Spleen (tissue), 11 donors: Measurements from ENCODE around the gene ADCY6. TPM values are rescaled to one million over a fixed set of nuclear protein-coding genes. Genes with fewer than 3 reads are reported as not detected.

ENCODE experiments used
- DNase-seq: peaks from one replicate; pipeline ENCODE4 v3.0.0-alpha.2; 2020
- H3K27ac ChIP-seq, 8 donors: fragments of 200-600 bp; sonication (generic) in 7 of 8; 1 replicate in 4 of 8; 2 replicates in 4 of 8; pipeline versions ENCODE4 v1.5.0 to v1.8.0; 2016 to 2021; ENCODE audit warnings: inconsistent platforms in 4 of 8, mild to moderate bottlenecking in 4 of 8, moderate library complexity in 1 of 8
- H3K27me3 ChIP-seq, 7 donors: fragments of 200-600 bp; sonication (generic) in 6 of 7; replicated peaks in 1 of 7; 1 replicate in 4 of 7; 2 replicates in 3 of 7; pipeline versions ENCODE4 v1.5.0 to v1.8.0; 2016 to 2021; ENCODE audit warnings: inconsistent platforms in 3 of 7, mild to moderate bottlenecking in 1 of 7
- H3K36me3 ChIP-seq, 6 donors: fragments of 200-600 bp; sonication (generic) in 5 of 6; 1 replicate in 4 of 6; 2 replicates in 2 of 6; pipeline versions ENCODE4 v1.5.0 to v1.8.0; 2016 to 2021; ENCODE audit warnings: inconsistent platforms in 2 of 6
- H3K4me1 ChIP-seq, 6 donors: fragments of 200-600 bp; sonication (generic) in 5 of 6; 1 replicate in 3 of 6; 2 replicates in 3 of 6; pipeline versions ENCODE4 v1.5.0 to v1.8.0; 2016 to 2021; ENCODE audit warnings: inconsistent platforms in 3 of 6
- H3K4me3 ChIP-seq, 8 donors: fragments of 200-600 bp; sonication (generic) in 7 of 8; 1 replicate in 4 of 8; 2 replicates in 4 of 8; pipeline versions ENCODE4 v1.5.0 to v1.8.0; 2016 to 2021; ENCODE audit warnings: inconsistent platforms in 4 of 8, mild to moderate bottlenecking in 4 of 8, moderate library complexity in 2 of 8
- H3K9me3 ChIP-seq, 8 donors: fragments of 200-600 bp; sonication (generic) in 7 of 8; 1 replicate in 4 of 8; 2 replicates in 4 of 8; pipeline versions ENCODE4 v1.5.0 to v1.8.0; 2016 to 2021; ENCODE audit warnings: inconsistent platforms in 4 of 8
- POLR2A ChIP-seq, 3 donors: fragments of 450-650 bp; IDR thresholded peaks; one replicate each; pipeline ENCODE4 v1.5.1; 2017; ENCODE audit warnings: antibody characterized with exemption in 3 of 3, mild to moderate bottlenecking in 1 of 3
- POLR2AphosphoS5 ChIP-seq, 3 donors: sonication (generic); formaldehyde crosslinking; IDR thresholded peaks; one replicate each; pipeline ENCODE4 v1.5.1; 2017; ENCODE audit warnings: antibody characterized with exemption in 3 of 3
- WGBS, 5 donors: extraction: QIAGEN DNeasy Blood & Tissue Kit in 3 of 5; methylation state at CpG; one replicate each; pipeline versions ENCODE4 v1.1.5 to v1.1.7; 2013 to 2018; 5-methylcytosine and 5-hydroxymethylcytosine counted together
- intact Hi-C: fragments of 100-400 bp; cut with DNase I; formaldehyde crosslinking; loops from one replicate; pipeline ENCODE4 v1.15.0; 2023; ENCODE audit warnings: low total_unique reads
- polyA plus RNA-seq, 3 donors: library from polyadenylated mRNA; stranded (reverse); fragments of 200-250 nt; gene quantifications; one replicate each; pipeline ENCODE4 v1.2.1, GENCODE V29; 2013
- total RNA-seq, 7 donors: library from RNA; depleted of rRNA in 3 of 7; stranded (reverse); fragments of >200 nt in 3 of 7; fragmentation: NEBNext Ultra II Directional in 4 of 7; extraction: Animal tissue kit (Norgen Biotek cat#: 25700) in 4 of 7; gene quantifications; one replicate each; pipeline versions ENCODE4 v1.1.0 to v1.2.1, GENCODE V29; 2016 to 2021
- TF ChIP-seq, protein P1 (sequence below), 11 experiments: fragments of 200-600 bp in 7 of 11; fragments of 450-650 bp in 4 of 11; sonication (generic) in 4 of 11; IDR thresholded peaks in 8 of 11; conservative IDR thresholded peaks in 3 of 11; 1 replicate in 7 of 11; 2 replicates in 4 of 11; pipeline versions ENCODE4 v1.4.0 to v1.8.0; 2016 to 2021; ENCODE audit warnings: antibody characterized with exemption in 11 of 11, inconsistent platforms in 4 of 11, mild to moderate bottlenecking in 1 of 11
- donor health status: healthy with polysubstance abuse.
- donor health status: DM: no; HTN: no; CAD: no; lungs with moderate emphysema.
- donor health status: DM: no; HTN: no; CAD: no.
- donor health status: Bipolar disorder and iron deficiency.
- donor health status: healthy.
- donor health status: DM: no; HTN: no; CAD: no.
- donor health status: DM: yes; HTN: yes; CAD: no.

The ADCY6 gene
- total and polyA plus RNA-seq, 10 donors, result 1.6 to 20.4 (median 13.7) TPM

DNA sequence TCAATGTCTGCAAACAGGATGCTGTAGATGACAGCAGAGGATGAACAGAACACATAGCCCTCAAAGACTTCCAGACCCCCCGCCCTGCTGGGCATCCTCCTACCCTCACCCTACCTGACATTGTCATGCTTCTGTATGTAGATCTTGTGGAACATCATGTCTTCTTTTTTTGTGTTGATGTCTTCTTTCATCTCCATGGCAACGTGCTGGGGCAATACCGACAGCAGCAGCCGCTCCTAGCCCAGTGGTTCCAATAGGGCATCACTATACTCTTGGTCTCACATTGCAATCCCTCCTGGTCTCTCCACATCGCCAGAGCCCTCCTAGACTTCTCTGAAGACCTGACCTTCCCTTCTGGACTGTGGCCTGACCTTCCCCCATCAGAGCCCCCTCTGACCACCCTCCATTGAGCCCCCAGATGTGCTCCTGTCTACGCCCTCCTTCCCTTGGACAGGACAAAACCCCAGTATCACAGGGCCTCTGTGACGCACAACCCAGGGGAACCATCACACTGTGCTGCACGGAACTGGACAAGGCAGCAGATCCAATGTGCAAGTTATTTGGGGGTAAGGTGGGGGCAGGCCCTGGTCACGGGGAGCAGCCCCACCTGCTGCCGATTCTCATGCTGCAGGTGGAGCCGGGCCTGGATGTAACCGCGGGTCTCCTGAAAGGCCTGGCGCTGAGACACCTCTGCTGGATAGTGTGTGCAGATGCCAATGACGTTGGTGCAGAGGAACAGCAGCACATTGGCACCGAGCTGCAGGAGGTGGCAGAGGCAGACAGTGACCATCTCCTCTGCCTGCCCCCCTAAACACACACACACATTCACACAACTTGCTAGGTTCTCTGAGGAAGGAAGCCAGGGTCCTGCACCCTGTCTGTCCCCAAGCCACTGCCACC, 11.1 kb downstream of the ADCY6 start:
- DNase-seq, result no peak
- intact Hi-C loops, result no loop called here
- Histone ChIP-seq H3K9me3 (no peaks in the 10 kb centered on the region), H3K4me3 (no peak overlapping the region), H3K27me3 (no peaks in the 10 kb centered on the region), H3K4me1 (peaks cover 0 to 4% (median 0%) of the 10 kb centered on the region in 6 donors), H3K27ac (no peak overlapping the region), H3K36me3 (peaks cover 0 to 50% (median 4%) of the 10 kb centered on the region in 6 donors)
- 81 to 92% (median 90%) methylated on average over 8 to 16 of the region's 16 CpGs for WGBS, 5 donors
- TF ChIP-seq, protein P1, sequence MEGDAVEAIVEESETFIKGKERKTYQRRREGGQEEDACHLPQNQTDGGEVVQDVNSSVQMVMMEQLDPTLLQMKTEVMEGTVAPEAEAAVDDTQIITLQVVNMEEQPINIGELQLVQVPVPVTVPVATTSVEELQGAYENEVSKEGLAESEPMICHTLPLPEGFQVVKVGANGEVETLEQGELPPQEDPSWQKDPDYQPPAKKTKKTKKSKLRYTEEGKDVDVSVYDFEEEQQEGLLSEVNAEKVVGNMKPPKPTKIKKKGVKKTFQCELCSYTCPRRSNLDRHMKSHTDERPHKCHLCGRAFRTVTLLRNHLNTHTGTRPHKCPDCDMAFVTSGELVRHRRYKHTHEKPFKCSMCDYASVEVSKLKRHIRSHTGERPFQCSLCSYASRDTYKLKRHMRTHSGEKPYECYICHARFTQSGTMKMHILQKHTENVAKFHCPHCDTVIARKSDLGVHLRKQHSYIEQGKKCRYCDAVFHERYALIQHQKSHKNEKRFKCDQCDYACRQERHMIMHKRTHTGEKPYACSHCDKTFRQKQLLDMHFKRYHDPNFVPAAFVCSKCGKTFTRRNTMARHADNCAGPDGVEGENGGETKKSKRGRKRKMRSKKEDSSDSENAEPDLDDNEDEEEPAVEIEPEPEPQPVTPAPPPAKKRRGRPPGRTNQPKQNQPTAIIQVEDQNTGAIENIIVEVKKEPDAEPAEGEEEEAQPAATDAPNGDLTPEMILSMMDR (IDR thresholded peaks at IDR 0.05 in 8 of 11, conservative IDR thresholded peaks at IDR 0.05 in 3 of 11), result no peak
- no peak for TF ChIP-seq POLR2AphosphoS5 (IDR thresholded peaks at IDR 0.05)
- no peak for TF ChIP-seq POLR2A (IDR thresholded peaks at IDR 0.05)

DNA sequence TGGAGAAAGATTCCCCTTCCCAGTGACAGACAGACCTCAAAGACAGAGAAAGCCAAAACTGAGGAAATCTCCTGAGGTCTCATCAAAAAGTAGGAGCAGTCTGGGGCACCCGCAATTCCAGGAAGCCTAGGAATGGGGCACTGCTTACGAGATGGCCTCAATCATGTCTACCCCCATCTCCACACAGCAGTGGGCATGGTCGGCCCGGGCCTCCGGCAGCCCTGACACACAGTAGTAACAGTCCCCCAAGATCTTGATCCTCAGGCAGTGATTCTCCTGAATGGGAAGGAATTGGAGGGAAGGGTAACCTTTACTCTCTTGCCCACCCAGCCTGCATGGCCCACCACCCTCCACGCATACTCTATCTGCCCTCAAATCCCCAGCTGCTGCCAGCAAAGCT, 11.9 kb downstream of the ADCY6 start:
- peaks cover 0 to 4% (median 0%) of the 10 kb centered on the region in 6 donors for H3K4me1 ChIP-seq
- intact Hi-C loops, result no loop called here
- no peaks in the 10 kb centered on the region for H3K27me3 ChIP-seq
- peaks cover 0 to 48% (median 0%) of the 10 kb centered on the region in 6 donors for H3K36me3 ChIP-seq
- TF ChIP-seq, protein P1 (IDR thresholded peaks at IDR 0.05 in 8 of 11, conservative IDR thresholded peaks at IDR 0.05 in 3 of 11), result no peak
- no peak for TF ChIP-seq POLR2AphosphoS5 (IDR thresholded peaks at IDR 0.05)
- TF ChIP-seq POLR2A (IDR thresholded peaks at IDR 0.05), result no peak
- no peak for DNase-seq
- H3K9me3 ChIP-seq, result no peaks in the 10 kb centered on the region
- no peak overlapping the region for H3K27ac ChIP-seq
- H3K4me3 ChIP-seq, result no peak overlapping the region
- 88 to 100% (median 96%) methylated on average over 5 to 6 of the region's 6 CpGs for WGBS, 5 donors

DNA sequence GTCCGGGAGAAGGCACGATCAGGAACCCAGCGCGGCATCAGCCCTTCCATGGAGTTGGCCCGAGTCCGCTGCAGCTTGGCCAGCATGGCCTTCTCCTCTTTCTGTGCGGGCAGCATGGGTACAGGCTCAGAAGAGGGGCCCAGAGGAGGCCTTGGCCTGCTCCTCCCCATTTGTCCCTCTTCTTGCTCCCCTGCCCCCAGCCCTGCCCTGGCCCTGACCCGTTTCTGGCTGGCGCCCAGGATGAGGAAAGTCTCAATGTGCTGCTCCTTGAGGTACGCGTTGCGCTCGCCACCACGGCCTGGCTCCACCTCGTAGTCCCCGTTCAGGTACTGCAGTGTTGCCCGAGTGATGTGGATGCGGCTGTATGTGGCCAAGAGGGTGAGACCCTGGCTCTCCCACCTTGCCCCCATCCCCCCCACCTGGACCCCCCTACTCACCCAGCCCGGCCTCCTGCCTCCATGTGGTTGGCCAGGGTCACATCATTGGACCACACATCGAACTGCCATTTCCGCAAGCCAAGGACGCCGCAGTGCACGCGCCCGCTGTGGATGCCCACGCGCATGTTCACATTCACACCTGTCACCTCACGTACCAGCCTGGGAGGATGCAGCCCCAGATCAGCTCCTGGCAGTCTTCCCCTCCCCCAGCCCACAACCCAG, 12.8 kb downstream of the ADCY6 start:
- no peaks in the 10 kb centered on the region for H3K27me3 ChIP-seq
- H3K4me1 ChIP-seq, result peaks cover 0 to 4% (median 0%) of the 10 kb centered on the region in 6 donors
- no peaks in the 10 kb centered on the region for H3K9me3 ChIP-seq
- peaks cover 0 to 56% (median under 1%) of the 10 kb centered on the region in 6 donors for H3K36me3 ChIP-seq
- intact Hi-C loops, result no loop called here
- WGBS, 5 donors, result 90 to 93% (median 92%) methylated on average over 19 to 29 of the region's 29 CpGs
- DNase-seq, result no peak
- no peak for TF ChIP-seq POLR2AphosphoS5 (IDR thresholded peaks at IDR 0.05)
- H3K27ac ChIP-seq, result no peak overlapping the region
- H3K4me3 ChIP-seq, result no peak overlapping the region

DNA sequence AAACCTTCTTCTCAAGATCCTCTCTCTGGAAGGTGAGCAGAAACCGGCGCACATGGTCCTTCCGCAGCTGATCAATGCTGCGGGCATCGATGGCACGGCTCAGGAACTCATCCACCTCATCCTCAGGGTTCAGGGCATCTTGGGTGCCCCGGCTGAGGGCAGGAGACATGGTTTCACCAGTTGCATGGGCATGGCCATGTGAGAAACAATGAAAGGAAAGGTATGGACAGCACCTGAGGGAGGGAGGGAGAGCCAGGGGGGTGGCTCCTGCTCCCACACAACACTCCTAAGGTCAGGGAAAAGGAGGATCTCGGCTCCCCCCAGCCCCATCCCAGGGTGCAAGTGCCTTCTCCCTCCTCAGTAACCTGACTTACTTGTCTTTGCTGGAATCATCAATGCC, 13.6 kb downstream of the ADCY6 start:
- no peak for DNase-seq
- Histone ChIP-seq H3K4me1 (peaks cover 0 to 2% (median 0%) of the 10 kb centered on the region in 6 donors), H3K27ac (no peak overlapping the region), H3K27me3 (no peaks in the 10 kb centered on the region), H3K9me3 (no peaks in the 10 kb centered on the region), H3K4me3 (no peak overlapping the region), H3K36me3 (peaks cover 0 to 65% (median 7%) of the 10 kb centered on the region in 6 donors)
- WGBS, 5 donors, result 91 to 99% (median 95%) methylated on average over 8 of the region's 8 CpGs
- intact Hi-C loops, result no loop called here
- TF ChIP-seq POLR2A (IDR thresholded peaks at IDR 0.05) (no peak), POLR2AphosphoS5 (IDR thresholded peaks at IDR 0.05) (no peak)
- TF ChIP-seq, protein P1 (IDR thresholded peaks at IDR 0.05 in 8 of 11, conservative IDR thresholded peaks at IDR 0.05 in 3 of 11), result no peak
